SH-SY5Y (cell line): ENCODE data around the gene PNMA5.

ENCODE experiments used
- GATA2 ChIP-seq: IDR thresholded peaks from 2 replicates; pipeline ENCODE4 v1.6.1; 2011; ENCODE audit warnings: mild to moderate bottlenecking, low read depth, low read length
- GATA3 ChIP-seq: IDR thresholded peaks from 2 replicates; pipeline ENCODE4 v1.6.1; 2011; ENCODE audit warnings: low read depth, mild to moderate bottlenecking, low read length, moderate library complexity

GRCh38 chrX:153029162-153029561 lies 35.2 kb upstream of the PNMA5 start:
- TF ChIP-seq GATA3 (no peak), GATA2 (no peak)
